ENCODE measurements around the gene RALGPS1.

DNA sequence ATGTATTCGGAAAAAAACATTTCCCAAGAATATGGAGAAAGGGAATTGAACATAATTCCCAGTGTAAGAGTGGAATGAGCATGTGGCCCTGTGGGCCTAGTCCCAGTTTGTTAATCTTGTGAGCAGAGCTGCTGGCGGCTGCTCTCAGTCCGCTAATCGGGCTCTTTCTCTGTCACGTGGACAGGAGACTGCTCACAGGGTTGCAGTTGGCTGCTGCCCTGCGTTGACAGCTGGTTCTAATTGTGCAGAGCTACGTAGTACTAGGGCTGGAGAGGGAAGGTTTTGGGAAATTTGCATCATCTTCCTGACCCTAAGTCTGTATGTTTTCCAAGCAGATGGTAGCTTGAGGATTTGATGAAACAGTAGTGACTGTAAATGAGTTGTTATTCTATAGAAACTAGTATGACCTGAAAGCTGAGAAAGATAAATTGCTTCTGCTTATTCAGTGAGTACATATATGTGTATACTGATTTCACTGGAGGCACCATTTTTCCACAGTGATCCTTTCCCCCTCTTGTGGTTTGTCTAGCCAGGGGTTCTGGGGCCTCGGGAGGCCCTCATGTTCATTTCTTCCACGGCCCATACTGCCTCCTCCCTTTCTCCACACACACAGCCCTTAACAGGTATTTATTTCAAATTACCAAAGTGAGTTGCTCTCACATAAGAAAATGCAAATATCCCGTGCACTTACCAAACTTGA is 107.2 kb downstream of the RALGPS1 start:
- TF ChIP-seq POLR2A (IDR thresholded peaks at IDR 0.05) = no peak
- TF ChIP-seq, protein P1, sequence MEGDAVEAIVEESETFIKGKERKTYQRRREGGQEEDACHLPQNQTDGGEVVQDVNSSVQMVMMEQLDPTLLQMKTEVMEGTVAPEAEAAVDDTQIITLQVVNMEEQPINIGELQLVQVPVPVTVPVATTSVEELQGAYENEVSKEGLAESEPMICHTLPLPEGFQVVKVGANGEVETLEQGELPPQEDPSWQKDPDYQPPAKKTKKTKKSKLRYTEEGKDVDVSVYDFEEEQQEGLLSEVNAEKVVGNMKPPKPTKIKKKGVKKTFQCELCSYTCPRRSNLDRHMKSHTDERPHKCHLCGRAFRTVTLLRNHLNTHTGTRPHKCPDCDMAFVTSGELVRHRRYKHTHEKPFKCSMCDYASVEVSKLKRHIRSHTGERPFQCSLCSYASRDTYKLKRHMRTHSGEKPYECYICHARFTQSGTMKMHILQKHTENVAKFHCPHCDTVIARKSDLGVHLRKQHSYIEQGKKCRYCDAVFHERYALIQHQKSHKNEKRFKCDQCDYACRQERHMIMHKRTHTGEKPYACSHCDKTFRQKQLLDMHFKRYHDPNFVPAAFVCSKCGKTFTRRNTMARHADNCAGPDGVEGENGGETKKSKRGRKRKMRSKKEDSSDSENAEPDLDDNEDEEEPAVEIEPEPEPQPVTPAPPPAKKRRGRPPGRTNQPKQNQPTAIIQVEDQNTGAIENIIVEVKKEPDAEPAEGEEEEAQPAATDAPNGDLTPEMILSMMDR (IDR thresholded peaks at IDR 0.05) = no peak

Measured in tibial nerve (tissue), 3 donors.